Measurements from ENCODE around the gene CT47C1.
A peak's percentile ranks its signal among the peaks of the same experiment; 100 is the strongest.
"Not testable (repeated sequence)": the region's sequence is repeated elsewhere in the genome, so short reads cannot be mapped to it uniquely, and the experiment has no call there.

CT47C1 gene

GRCh38 chrX:119072744-119073143 lies at the start of gene CT47C1:
CT47C1 (plus strand) TSS chrX:119072993; CDS start chrX:119073226, 233 bp downstream.
- no peak for DNase-seq

- no peak for DNase-seq
Observed at GRCh38 chrX:119025900-119026299, 46.9 kb upstream of the CT47C1 start.

GRCh38 chrX:119026344-119026743 lies 46.4 kb upstream of the CT47C1 start:
- not testable (repeated sequence) for DNase-seq

GRCh38 chrX:119027960-119028732 lies 44.6 kb upstream of the CT47C1 start:
- not testable (repeated sequence) for DNase-seq

- no peak for DNase-seq
Observed at GRCh38 chrX:119028733-119029330, 44.0 kb upstream of the CT47C1 start.

- DNase-seq: not testable (repeated sequence)
Observed at GRCh38 chrX:119029656-119030055, 43.1 kb upstream of the CT47C1 start.

GRCh38 chrX:119030990-119031389 lies 41.8 kb upstream of the CT47C1 start:
- no peak for DNase-seq

GRCh38 chrX:119036107-119037029 lies 36.4 kb upstream of the CT47C1 start:
- no peak for DNase-seq

- DNase-seq: no peak
Observed at GRCh38 chrX:119040432-119040831, 32.4 kb upstream of the CT47C1 start.

GRCh38 chrX:119041175-119041574 lies 31.6 kb upstream of the CT47C1 start:
- DNase-seq: no peak

- DNase-seq: no peak
Observed at GRCh38 chrX:119042040-119042439, 30.8 kb upstream of the CT47C1 start.

- DNase-seq: no peak
Observed at GRCh38 chrX:119042996-119043395, 29.8 kb upstream of the CT47C1 start.

GRCh38 chrX:119045884-119046283 lies 26.9 kb upstream of the CT47C1 start:
- no peak for DNase-seq

GRCh38 chrX:119055687-119056086 lies 17.1 kb upstream of the CT47C1 start:
- DNase-seq: no peak

GRCh38 chrX:119062750-119063374 lies 9.9 kb upstream of the CT47C1 start:
- no peak for DNase-seq

GRCh38 chrX:119063428-119063827 lies 9.4 kb upstream of the CT47C1 start:
- DNase-seq: no peak

- DNase-seq: peak; percentile 49
Observed at GRCh38 chrX:119067023-119067739, 5.6 kb upstream of the CT47C1 start.

- DNase-seq: no peak
Observed at GRCh38 chrX:119069128-119069527, 3.7 kb upstream of the CT47C1 start.

GRCh38 chrX:119069762-119070161 lies 3.0 kb upstream of the CT47C1 start:
- no peak for DNase-seq

GRCh38 chrX:119071381-119071780 lies 1.4 kb upstream of the CT47C1 start:
- no peak for DNase-seq

- no peak for DNase-seq
Observed at GRCh38 chrX:119073200-119073905, 560 bp downstream of the CT47C1 start.

GRCh38 chrX:119073911-119074310 lies 1.1 kb downstream of the CT47C1 start:
- no peak for DNase-seq

Data from stimulated activated CD4-positive, alpha-beta T cell treated with anti-CD3 and anti-CD28 coated beads, Interleukin-4, amount 100 ng/mL, for 24 hours (primary cell).